GM12865 (cell line): Measurements from ENCODE around the gene ERO1A.
"Not testable (repeated sequence)": the region's sequence is repeated elsewhere in the genome, so short reads cannot be mapped to it uniquely, and the experiment has no call there.

ENCODE experiments used
- DNase-seq: peaks from one replicate; pipeline ENCODE4 v3.0.0; 2010; ENCODE audit warnings: low read depth
- H3K4me3 ChIP-seq: 2 replicates; pipeline ENCODE4 v1.5.1; 2011; ENCODE audit warnings: mild to moderate bottlenecking, low read depth, low read length, control low read depth
- CTCF ChIP-seq: IDR thresholded peaks from 2 replicates; pipeline ENCODE4 v1.5.1; 2011; ENCODE audit warnings: low read length, control low read depth, low read depth, inconsistent platforms; ENCODE audit not compliant: insufficient read depth; ENCODE audit errors: missing control alignments

Gene ERO1A

DNA sequence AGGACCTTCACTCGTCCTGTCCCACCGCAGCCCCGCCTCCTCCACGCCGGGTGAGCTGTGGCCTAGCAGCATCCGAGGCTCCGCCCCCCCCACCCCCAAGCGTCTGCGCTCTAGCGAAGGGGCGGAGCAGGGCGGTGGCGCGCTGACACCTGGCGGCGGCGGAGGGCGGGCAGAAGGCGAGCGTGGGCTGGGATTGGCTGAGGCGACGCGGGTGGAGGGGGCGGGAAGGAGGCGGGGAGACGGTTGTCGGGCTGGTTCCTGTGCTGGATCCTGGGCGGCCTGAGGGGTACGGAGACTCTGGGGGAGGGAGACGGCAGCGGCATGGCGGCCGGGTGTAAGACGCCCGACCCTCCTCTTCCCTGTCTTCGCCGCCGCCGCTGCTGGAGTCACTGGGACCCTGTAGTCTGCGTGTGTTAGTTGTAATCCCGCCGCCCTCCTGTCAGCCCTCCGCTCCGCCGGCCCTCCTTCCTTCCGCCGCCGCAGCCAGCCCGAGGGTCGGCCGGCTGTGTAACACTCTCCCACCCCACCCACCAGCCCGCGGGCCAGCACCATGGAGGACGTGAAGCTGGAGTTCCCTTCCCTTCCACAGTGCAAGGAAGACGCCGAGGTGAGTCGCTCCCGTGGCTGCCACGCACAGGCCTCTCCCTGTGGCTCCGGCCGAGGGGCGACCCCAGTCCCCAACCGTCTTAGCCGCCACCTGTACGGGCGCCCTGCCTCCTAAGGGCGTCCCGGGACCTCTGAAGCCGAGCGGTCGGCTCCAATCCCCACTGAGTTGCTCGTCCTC is 34.8 kb upstream of the ERO1A start, which contains the start of gene STYX:
Gene STYX, plus strand, starts transcription at position 242 of the 784 bp plus-strand sequence. Its CDS starts 309 bp downstream, at position 551.
- no peak for TF ChIP-seq CTCF
- H3K4me3 ChIP-seq, result peak within 1 kb of the TSS; percentile 99
- DNase-seq, result peak; percentile 99

DNA sequence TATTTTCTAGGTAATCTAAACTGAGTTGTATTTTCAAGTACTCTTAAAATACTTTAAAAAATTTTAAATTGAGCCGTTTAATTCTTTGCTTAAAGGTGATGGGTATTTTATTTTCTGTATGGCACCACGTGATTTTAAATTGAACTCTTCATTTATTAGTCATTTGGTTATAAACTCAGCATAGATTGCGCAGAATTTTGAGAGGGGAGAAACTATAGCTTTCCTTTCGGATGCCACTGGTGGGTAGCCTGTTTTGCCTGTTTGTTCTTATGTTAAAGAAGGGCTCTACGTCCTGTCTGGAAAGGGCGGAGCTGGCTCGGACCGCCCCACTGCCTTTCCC is 34.2 kb upstream of the ERO1A start:
- TF ChIP-seq CTCF, result no peak

GRCh38 chr14:52729035-52729434 is 33.7 kb upstream of the ERO1A start:
- DNase-seq, H3K4me3 ChIP-seq: not testable (repeated sequence)

More for the DNA sequence above, 34.2 kb upstream of the ERO1A start:
- H3K4me3 ChIP-seq, result peak overlapping the region; percentile 28
- no peak for DNase-seq

GRCh38 chr14:52727509-52727908 is 32.2 kb upstream of the ERO1A start:
- H3K4me3 ChIP-seq, DNase-seq: not testable (repeated sequence)

- no peak for TF ChIP-seq CTCF
- no peak overlapping the region for H3K4me3 ChIP-seq
- DNase-seq, result no peak
Measured at GRCh38 chr14:52724360-52724644, 28.9 kb upstream of the ERO1A start.

GRCh38 chr14:52723514-52724359 is 28.4 kb upstream of the ERO1A start:
- TF ChIP-seq CTCF, result no peak
- DNase-seq, result no peak
- no peak overlapping the region for H3K4me3 ChIP-seq

GRCh38 chr14:52716155-52716554 is 20.8 kb upstream of the ERO1A start:
- no peak for TF ChIP-seq CTCF
- DNase-seq, result no peak
- no peak overlapping the region for H3K4me3 ChIP-seq

DNA sequence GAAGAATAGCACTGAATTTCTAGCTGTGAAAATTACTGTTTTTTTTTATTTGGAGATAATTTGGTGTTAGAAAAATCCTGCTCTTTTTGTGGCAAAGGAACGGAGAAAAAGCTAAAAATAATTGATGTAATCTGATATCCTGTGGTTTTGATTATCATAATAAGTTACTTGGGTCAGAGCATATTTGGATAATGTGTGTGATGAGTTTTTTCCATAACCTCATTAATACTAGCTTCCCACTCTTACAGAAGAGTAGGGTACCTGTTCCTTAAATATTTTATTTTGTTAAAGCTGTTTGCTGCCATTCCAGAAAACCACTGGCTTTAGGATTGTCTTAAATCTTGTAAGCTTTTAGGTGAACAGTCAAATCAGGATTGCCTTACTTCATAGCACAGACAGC is 16.3 kb upstream of the ERO1A start:
- DNase-seq, result no peak
- H3K4me3 ChIP-seq, result no peak overlapping the region
- no peak for TF ChIP-seq CTCF
